OCI-LY1 (cell line): Measurements from ENCODE around the gene LINS1.

Experiments used
- EZH2 ChIP-seq: fragments of 200-600 bp; sonication (generic), shearing (Covaris generic); IDR thresholded peaks from 2 replicates; pipeline ENCODE4 v1.8.0; 2017; ENCODE audit warnings: borderline replicate concordance, mixed run types, mild to moderate bottlenecking, antibody characterized with exemption, low read length, moderate library complexity, mixed read lengths
- TF ChIP-seq, protein P1 (sequence below): fragments of 200-600 bp; sonication (generic), shearing (Covaris generic); IDR thresholded peaks from 2 replicates; pipeline ENCODE4 v1.5.1; 2017; ENCODE audit warnings: mild to moderate bottlenecking, antibody characterized with exemption, low read length, moderate library complexity, mixed read lengths

DNA sequence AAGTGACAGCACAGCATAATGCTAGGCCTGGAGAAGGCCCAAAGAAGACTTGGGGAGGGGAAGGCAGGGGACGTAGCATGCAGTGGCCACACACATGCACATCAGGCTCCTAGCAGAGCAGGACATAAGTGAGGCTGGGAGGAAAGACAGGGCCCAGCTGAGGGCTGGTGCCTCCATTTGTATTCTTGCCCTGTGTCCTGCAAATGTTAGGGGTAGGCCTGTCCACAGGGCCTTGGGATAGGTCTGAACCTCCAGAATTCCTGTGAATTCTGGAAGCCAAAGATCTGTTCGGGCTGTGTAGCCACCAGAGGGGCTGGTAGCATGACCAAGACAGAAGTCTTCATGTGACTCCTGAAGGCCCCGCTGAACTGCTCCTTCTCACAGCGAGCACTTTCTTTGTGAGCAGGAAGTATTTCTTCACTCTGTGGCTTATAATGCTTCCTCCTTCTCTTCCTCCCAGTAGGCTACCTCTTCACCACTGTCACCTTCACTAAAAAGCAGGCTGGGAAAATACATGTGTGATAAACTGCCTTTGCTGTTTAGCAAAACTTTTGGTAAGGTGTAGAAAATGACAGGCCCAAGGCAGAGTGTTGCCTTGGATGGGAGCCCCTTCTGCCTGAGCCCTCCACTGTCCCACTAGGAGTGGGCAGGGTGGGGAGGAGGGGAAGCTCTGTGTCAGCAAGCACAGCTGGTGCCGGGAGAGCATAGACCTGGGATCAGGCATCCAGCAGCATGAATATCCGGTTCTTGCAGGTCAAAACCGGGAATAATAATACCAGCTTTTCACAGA lies 81.7 kb downstream of the LINS1 start:
- no peak for TF ChIP-seq EZH2
- TF ChIP-seq, protein P1, sequence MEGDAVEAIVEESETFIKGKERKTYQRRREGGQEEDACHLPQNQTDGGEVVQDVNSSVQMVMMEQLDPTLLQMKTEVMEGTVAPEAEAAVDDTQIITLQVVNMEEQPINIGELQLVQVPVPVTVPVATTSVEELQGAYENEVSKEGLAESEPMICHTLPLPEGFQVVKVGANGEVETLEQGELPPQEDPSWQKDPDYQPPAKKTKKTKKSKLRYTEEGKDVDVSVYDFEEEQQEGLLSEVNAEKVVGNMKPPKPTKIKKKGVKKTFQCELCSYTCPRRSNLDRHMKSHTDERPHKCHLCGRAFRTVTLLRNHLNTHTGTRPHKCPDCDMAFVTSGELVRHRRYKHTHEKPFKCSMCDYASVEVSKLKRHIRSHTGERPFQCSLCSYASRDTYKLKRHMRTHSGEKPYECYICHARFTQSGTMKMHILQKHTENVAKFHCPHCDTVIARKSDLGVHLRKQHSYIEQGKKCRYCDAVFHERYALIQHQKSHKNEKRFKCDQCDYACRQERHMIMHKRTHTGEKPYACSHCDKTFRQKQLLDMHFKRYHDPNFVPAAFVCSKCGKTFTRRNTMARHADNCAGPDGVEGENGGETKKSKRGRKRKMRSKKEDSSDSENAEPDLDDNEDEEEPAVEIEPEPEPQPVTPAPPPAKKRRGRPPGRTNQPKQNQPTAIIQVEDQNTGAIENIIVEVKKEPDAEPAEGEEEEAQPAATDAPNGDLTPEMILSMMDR: no peak
